GM21717 (cell line): ENCODE data around the gene C7.
"Not testable (repeated sequence)": the region's sequence is repeated elsewhere in the genome, so short reads cannot be mapped to it uniquely, and the experiment has no call there.

Experiments used
- ATAC-seq: cut with Tn5 transposase; IDR thresholded peaks from one replicate; pipeline ENCODE4 v1.9.1; 2021; ENCODE audit warnings: mild to moderate bottlenecking, moderate library complexity; ENCODE audit not compliant: unreplicated experiment

The C7 gene

DNA sequence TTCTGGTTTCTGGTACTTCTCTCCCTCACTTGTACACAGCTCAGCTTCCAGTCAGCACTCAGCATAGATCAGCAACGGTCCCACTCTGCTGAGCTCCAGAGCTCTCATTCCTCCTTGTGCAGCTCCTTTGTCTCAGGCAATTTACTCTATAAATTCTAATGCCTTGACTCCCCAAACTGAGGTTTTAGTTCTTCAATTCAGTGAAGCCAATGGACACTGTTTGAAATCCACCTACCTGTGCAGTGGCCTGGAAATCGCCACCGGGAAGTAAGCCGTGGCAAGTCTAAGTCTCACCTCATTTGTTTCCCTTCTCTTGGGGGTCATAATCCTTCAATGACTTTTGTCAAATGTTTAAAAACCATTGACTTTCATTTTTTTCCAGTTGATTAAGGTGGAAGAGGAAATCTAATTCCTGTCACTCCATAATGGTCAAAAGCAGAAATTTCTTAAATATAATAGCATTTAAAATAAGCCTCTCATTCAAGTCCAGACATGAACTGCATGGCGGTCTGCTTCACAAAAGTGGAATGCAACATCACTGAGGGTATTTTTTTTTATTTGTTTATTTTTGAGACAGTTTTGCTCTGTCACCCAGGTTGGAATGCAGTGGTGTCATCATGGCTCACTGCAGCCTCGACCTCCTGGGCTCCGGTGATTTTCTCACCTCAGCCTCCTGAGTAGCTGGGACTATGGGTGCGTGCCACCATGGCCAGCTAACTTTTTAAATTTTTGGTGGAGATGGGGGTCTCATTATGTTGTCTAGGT is 79.6 kb downstream of the C7 start:
- ATAC-seq: no peak

- no peak for ATAC-seq
These were observed 82.1 kb downstream of the C7 start for GRCh38 chr5:40991168-40991980.

DNA sequence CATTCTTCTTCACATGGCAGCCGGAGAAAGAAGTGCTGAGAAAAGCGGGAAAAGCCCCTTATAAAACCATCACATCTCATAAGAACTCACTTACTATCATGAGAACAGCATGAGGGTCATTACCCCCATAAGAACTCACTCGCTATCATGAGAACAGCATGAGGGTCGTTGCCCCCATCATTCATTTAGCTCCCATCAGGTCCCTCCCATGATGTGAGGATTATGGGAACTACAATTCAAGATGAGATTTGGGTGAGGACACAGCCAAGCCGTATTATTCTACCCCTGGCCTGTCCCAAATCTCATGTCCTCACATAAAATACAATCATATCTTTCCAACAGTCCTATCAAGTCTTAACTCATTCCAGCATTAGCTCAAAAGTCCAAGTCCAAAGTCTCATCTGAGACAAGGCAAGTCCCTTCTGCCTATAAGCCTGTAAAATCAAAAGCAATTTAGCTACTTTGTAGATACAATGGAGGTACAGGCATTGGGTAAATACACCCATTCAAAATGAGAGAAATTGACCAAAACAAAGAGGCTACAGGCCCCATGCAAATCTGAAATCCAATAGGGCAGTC is 82.8 kb downstream of the C7 start:
- no peak for ATAC-seq

DNA sequence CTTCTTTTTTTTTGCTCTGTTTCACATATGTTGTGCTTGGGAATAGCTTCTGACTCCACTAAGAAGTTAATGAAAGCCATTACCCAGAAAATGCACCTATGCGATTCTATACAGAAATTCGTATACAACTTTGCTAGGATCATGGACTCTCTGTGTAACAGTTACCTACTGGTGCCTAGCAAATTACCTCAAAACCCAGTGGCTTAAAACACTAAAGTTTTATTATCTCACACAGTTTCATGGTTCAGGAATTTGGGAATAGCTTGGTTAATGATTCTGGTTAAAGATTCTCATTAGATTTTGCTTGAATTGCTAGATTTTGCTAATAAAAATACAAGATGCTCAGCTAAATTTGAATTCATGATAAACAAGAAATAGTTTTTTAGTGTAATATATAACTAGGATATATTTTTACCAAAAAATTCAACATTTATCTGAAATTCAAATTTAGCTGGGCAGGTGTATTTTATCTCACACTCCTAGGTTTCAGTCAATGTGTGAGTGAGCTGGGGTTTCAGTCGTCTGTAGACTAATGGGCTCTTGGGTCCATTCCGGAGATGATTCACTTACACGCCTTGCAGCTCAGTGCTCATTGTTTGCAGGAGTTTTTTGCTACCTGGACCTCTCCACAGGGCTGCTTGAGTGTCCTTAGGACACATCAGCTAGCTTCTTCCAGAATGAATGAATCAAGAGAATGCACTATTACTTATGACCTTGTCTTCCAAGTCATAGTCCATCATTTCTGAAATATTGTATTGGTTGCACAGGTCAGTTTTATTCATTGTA is 86.7 kb downstream of the C7 start:
- ATAC-seq: no peak

DNA sequence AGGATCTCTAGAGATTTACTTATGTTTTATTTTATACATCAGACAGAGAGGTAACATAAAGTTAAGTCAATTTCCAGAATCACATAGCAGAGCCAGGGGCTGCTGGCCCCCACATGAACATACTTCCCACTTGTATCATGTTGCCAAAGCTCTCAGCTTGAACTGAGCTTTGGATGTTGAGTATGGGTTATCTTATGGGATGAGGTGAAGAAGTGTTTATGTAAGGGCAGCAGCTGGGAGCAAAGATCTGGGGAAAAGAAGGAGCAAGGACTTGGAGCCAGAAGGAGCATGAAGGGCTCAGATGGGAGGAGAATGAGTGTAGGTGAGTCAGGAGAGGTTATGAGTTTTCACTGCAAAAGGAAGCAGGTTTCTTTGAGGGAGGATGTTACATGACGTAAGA is 89.8 kb downstream of the C7 start:
- ATAC-seq: no peak

DNA sequence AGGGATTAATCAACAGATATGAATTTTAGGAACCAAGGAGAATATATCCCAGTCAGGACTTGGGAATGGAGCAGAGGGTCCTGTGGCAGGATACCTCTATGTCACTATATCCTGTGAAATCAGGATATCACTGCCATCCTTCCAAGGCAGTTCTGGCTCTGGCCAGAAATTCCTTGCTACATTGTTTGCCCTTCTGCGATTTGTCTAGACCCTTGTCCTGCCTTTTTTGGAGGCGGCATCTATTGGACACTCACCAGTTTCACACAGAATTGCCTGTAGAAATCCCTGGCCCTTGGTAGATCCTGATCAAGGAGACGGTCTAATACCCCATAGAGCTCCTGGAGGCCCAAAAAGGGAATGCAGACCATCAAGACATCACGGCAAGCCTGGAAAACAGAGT is 90.7 kb downstream of the C7 start:
- ATAC-seq: no peak

GRCh38 chr5:41003670-41004376 is 94.5 kb downstream of the C7 start:
- ATAC-seq: no peak

GRCh38 chr5:41004931-41005330 is 95.6 kb downstream of the C7 start:
- no peak for ATAC-seq

DNA sequence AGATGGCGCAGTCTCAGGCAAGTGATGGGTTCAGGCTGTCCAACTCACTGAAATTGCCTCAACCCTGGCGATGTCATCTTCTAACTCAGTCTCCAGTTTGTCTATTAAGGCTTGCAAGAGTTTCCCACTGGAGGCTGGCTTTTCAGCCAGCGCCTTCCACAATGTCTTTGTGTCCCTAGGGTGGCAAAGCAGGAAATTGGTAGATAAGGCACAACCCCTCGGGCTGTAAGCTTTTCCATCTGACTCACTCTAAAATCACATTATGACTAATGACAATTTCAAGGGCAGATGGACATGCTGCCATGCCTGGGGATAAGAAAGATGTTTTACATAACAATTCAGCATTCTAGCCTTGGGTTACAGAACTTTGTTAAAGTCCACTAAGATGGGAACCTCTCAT is 99.9 kb downstream of the C7 start:
- no peak for ATAC-seq

GRCh38 chr5:41010572-41010971 is 101.3 kb downstream of the C7 start:
- ATAC-seq: no peak

GRCh38 chr5:41012318-41012717 is 103.0 kb downstream of the C7 start:
- ATAC-seq: no peak

- not testable (repeated sequence) for ATAC-seq
These were observed 113.3 kb downstream of the C7 start for GRCh38 chr5:41022600-41022999.
